Heart left ventricle (tissue), 16 donors: ENCODE measurements around the gene IKBKG. TPM values are rescaled to one million over a fixed set of nuclear protein-coding genes. Genes with fewer than 3 reads are reported as not detected.
"Not testable (repeated sequence)": the region's sequence is repeated elsewhere in the genome, so short reads cannot be mapped to it uniquely, and the experiment has no call there.

Experiments used
- ATAC-seq, 4 donors: fragments of 200-7000 bp; cut with Tn5 transposase; one replicate each; pipeline ENCODE4 v1.9.1; 2020 to 2022; ENCODE audit warnings: moderate library complexity in 4 of 4, mild to moderate bottlenecking in 3 of 4, moderate number of reproducible peaks in 1 of 4
- DNase-seq, 5 donors: peaks; one replicate each; pipeline ENCODE4 v3.0.0-alpha.2; 2020
- H3K27ac ChIP-seq, 12 donors: fragments of 200-600 bp; sonication (generic) in 4 of 12; one replicate each; pipeline versions ENCODE4 v1.5.0 to v1.8.0; 2016 to 2022; ENCODE audit warnings: mild to moderate bottlenecking in 2 of 12
- H3K27me3 ChIP-seq, 9 donors: fragments of 200-600 bp; sonication (generic) in 2 of 9; one replicate each; pipeline versions ENCODE4 v1.5.1 to v1.8.0; 2016 to 2022; ENCODE audit warnings: mild to moderate bottlenecking in 3 of 9
- H3K36me3 ChIP-seq, 9 donors: fragments of 200-600 bp; sonication (generic) in 2 of 9; one replicate each; pipeline versions ENCODE4 v1.5.0 to v1.8.0; 2018 to 2022; ENCODE audit warnings: mild to moderate bottlenecking in 2 of 9
- H3K4me1 ChIP-seq, 12 donors: fragments of 200-600 bp; sonication (generic) in 4 of 12; one replicate each; pipeline versions ENCODE4 v1.5.0 to v1.8.0; 2016 to 2022; ENCODE audit warnings: mild to moderate bottlenecking in 3 of 12
- H3K4me3 ChIP-seq, 12 donors: fragments of 200-600 bp; sonication (generic) in 4 of 12; one replicate each; pipeline versions ENCODE4 v1.5.0 to v1.8.0; 2017 to 2022; ENCODE audit warnings: mild to moderate bottlenecking in 9 of 12, moderate library complexity in 4 of 12
- H3K9me3 ChIP-seq, 12 donors: fragments of 200-600 bp; sonication (generic) in 4 of 12; one replicate each; pipeline versions ENCODE4 v1.5.0 to v1.8.0; 2016 to 2022; ENCODE audit warnings: mild to moderate bottlenecking in 1 of 12
- CTCF ChIP-seq, 12 donors: fragments of 200-600 bp; sonication (generic) in 4 of 12; IDR thresholded peaks; one replicate each; pipeline versions ENCODE4 v1.5.0 to v1.8.0; 2018 to 2022; ENCODE audit warnings: antibody characterized with exemption in 12 of 12, mild to moderate bottlenecking in 5 of 12
- POLR2A ChIP-seq, 2 donors: fragments of 450-650 bp; IDR thresholded peaks; one replicate each; pipeline ENCODE4 v1.6.1; 2017; ENCODE audit warnings: antibody characterized with exemption in 2 of 2, mild to moderate bottlenecking in 2 of 2, moderate library complexity in 2 of 2
- WGBS, 4 donors: extraction: QIAGEN DNeasy Blood & Tissue Kit in 2 of 4; methylation state at CpG; one replicate each; pipeline versions ENCODE4 v1.1.5 to v1.1.7; 2013 to 2018; 5-methylcytosine and 5-hydroxymethylcytosine counted together
- intact Hi-C, 10 donors: fragments of 100-400 bp; cut with DNase I; formaldehyde crosslinking; loops; one replicate each; pipeline versions ENCODE4 v1.11.1 to v1.14.2; 2022
- polyA plus RNA-seq, 2 donors: library from polyadenylated mRNA; stranded (reverse); fragments of 200-250 nt; gene quantifications; one replicate each; pipeline ENCODE4 v1.2.3, GENCODE V29; 2013
- total RNA-seq, 9 donors: library from RNA; depleted of rRNA in 2 of 9; stranded (reverse); fragments of >200 nt in 2 of 9; fragmentation: NEBNext Ultra II Directional in 3 of 9; extraction: Animal tissue kit (Norgen Biotek cat#: 25700) in 3 of 9; gene quantifications; one replicate each; pipeline versions ENCODE4 v1.1.0 to v1.2.4, GENCODE V29; 2016 to 2023
- donor health status: ischemic (EF 13 %, LVEDD 7.1; RV severe dilation, severe dysfunction).
- donor health status: healthy with polysubstance abuse.
- donor health status: DM: no; HTN: yes; CAD: no.
- donor health status: DM: no; HTN: no; CAD: no.
- donor health status: ischemic (EF 25% LVEDD 6.9; RV normal size, moderate dysfunction).
- donor health status: ischemic (EF 25% LVEDD 5.7; RV mildly dilated, moderate dysfunction).
- donor health status: healthy.
- donor health status: DM: yes; HTN: yes; CAD: no.
- donor health status: ischemic (EF 35%, LVEDD 5.7; RV mildly dilated, moderate dysfunction).
- donor health status: nonischemic (EF 11% LVEDD 7.7; RV severe dilation, severe dysfunction).
- donor health status: DM: yes; HTN: yes; CAD: no.
- donor health status: PGD.
- donor health status: ischemic (EF 29% LVEDD 5.4; RV normal size, mild dysfunction).
- donor health status: nonischemic (EF 23%, LVEDD 6.1; RV moderate dilation, normal function).

IKBKG gene
- total and polyA plus RNA-seq, 11 donors = 7.1 to 29.4 (median 15.3) TPM

GRCh38 chrX:154603438-154604430, 56.3 kb downstream of the IKBKG start:
- TF ChIP-seq CTCF (IDR thresholded peaks at IDR 0.05) = no peak
- no peak for TF ChIP-seq POLR2A (IDR thresholded peaks at IDR 0.05)
- intact Hi-C loops = no loop called here
- Histone ChIP-seq H3K4me3 (no peak overlapping the region), H3K4me1 (no peaks in the 10 kb centered on the region), H3K27ac (no peak overlapping the region), H3K9me3 (no peaks in the 10 kb centered on the region), H3K36me3 (no peaks in the 10 kb centered on the region), H3K27me3 (peaks cover 0 to 7% (median 0%) of the 10 kb centered on the region in 9 donors)
- peak in 2 of 5 donors; percentile 9 to 34 for DNase-seq
- ATAC-seq = peak in 1 of 4 donors; percentile 72
- 78 to 85% (median 80%) methylated on average over 12 to 13 of the region's 13 CpGs for WGBS, 4 donors

GRCh38 chrX:154605566-154605965, 58.1 kb downstream of the IKBKG start:
- H3K9me3 ChIP-seq = no peaks in the 10 kb centered on the region
- H3K36me3 ChIP-seq = no peaks in the 10 kb centered on the region
- TF ChIP-seq CTCF (IDR thresholded peaks at IDR 0.05) = no peak
- TF ChIP-seq POLR2A (IDR thresholded peaks at IDR 0.05) = no peak
- H3K4me3 ChIP-seq = no peak overlapping the region
- no peaks in the 10 kb centered on the region for H3K4me1 ChIP-seq
- intact Hi-C loops = no loop called here
- peaks cover 0 to 7% (median 0%) of the 10 kb centered on the region in 9 donors for H3K27me3 ChIP-seq
- ATAC-seq (no peak), DNase-seq (no peak)
- 71 to 90% (median 81%) methylated on average over 6 of the region's 6 CpGs for WGBS, 4 donors
- no peak overlapping the region for H3K27ac ChIP-seq

- intact Hi-C loops = no loop called here
- H3K36me3 ChIP-seq = no peaks in the 10 kb centered on the region
- H3K27me3 ChIP-seq = peaks cover 0 to 7% (median 0%) of the 10 kb centered on the region in 9 donors
- H3K27ac ChIP-seq = no peak overlapping the region
- DNase-seq (no peak), ATAC-seq (no peak)
- H3K9me3 ChIP-seq = no peaks in the 10 kb centered on the region
- WGBS, 4 donors = 72 to 80% (median 74%) methylated on average over 6 of the region's 6 CpGs
- H3K4me3 ChIP-seq = no peak overlapping the region
- no peak for TF ChIP-seq POLR2A (IDR thresholded peaks at IDR 0.05)
- TF ChIP-seq CTCF (IDR thresholded peaks at IDR 0.05) = no peak
- no peaks in the 10 kb centered on the region for H3K4me1 ChIP-seq
Observed at GRCh38 chrX:154607370-154607769, 60.0 kb downstream of the IKBKG start.

- H3K27me3 ChIP-seq, H3K9me3 ChIP-seq, ATAC-seq, H3K4me3 ChIP-seq, intact Hi-C loops, H3K36me3 ChIP-seq, H3K27ac ChIP-seq, H3K4me1 ChIP-seq, DNase-seq: not testable (repeated sequence)
- WGBS, 4 donors = 72 to 85% (median 76%) methylated on average over 9 to 11 of the region's 11 CpGs
Observed at GRCh38 chrX:154607976-154608375, 60.6 kb downstream of the IKBKG start.

DNA sequence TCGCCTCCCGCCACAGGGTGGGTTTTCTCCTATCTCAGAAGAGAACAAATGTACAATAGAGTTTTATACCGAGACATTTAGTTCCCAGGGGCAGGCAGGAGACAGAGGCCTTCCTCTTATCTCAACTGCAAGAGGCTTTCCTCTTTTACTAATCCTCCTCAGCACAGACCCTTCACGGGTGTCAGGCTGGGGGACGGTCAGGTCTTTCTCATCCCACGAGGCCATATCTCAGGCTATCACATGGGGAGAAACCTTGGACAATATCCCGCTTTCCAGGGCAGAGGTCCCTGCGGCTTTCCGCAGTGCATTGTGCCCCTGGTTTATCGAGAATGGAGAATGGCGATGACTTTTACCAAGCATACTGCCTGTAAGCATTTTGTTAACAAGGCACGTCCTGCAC, 61.4 kb downstream of the IKBKG start:
- H3K4me1 ChIP-seq, intact Hi-C loops, H3K9me3 ChIP-seq, H3K4me3 ChIP-seq, H3K27me3 ChIP-seq, ATAC-seq, H3K27ac ChIP-seq, DNase-seq, H3K36me3 ChIP-seq: not testable (repeated sequence)
- WGBS, 4 donors = 59 to 71% (median 67%) methylated on average over 12 of the region's 12 CpGs

DNA sequence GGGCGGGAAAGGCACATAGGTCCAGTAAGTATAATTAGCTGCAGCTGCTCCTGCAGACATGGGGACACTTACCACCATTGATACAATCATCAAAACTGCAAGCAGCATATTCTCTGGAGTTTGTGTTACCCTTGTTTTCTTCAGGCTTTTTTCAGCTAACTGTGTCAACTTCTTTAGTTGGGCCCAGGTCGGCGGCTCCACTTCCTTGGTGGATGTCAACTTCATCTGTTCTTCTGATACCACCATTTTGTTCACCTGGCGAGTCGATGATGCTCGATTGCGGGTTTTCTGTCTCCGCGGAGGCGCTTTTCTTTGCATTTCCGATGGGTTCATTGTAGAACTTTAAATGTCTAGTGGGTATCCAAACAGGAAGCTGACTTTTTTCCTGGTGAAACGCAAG, 63.7 kb downstream of the IKBKG start:
- intact Hi-C loops, H3K36me3 ChIP-seq, ATAC-seq, H3K9me3 ChIP-seq, H3K4me1 ChIP-seq, H3K4me3 ChIP-seq, H3K27ac ChIP-seq, DNase-seq, H3K27me3 ChIP-seq: not testable (repeated sequence)
- 82 to 92% (median 83%) methylated on average over 12 of the region's 12 CpGs for WGBS, 4 donors

DNA sequence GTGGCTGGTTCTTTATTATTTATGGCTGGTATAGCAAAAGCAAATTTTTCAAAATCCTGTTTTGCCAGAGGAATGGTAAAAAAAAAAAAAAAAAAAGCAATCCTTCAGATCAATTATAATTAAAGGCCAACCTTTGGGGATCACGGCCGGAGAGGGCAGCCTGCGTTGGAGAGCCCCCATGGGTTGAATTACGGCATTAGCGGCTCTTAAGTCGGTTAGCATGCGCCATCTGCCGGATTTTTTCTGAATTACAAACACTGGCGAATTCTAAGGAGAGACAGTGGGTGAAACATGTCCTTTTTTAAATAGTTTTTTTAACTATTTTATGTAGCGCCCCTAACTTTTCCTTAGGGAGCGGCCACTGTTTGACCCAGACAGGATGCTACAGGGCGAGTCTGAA, 66.2 kb downstream of the IKBKG start:
- peak in 1 of 4 donors; percentile 26 for ATAC-seq
- H3K4me1 ChIP-seq, H3K27me3 ChIP-seq, H3K27ac ChIP-seq, H3K4me3 ChIP-seq, DNase-seq, H3K9me3 ChIP-seq, H3K36me3 ChIP-seq, intact Hi-C loops: not testable (repeated sequence)
- WGBS, 4 donors = 14 to 30% (median 24%) methylated on average over 5 to 8 of the region's 12 CpGs
